Measurements from ENCODE around the gene KCNJ6.
"Not testable (repeated sequence)": the region's sequence is repeated elsewhere in the genome, so short reads cannot be mapped to it uniquely, and the experiment has no call there.

DNA sequence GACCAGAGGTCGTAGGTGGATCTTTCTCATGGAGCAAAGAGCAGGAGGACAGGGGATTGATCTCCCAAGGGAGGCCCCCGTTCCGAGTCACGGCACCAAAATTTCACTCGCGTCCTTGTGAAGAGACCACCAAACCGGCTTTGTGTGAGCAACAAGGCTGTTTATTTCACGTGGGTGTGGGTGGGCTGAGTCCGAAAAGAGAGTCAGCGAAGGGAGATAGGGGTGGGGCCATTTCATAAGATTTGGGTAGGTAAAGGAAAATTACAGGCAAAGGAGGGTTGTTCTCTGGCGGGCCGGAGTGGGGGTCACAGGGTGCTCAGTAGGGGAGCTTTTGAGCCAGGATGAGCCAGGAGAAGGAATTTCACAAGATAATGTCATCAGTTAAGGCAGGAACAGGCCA is 324.3 kb downstream of the KCNJ6 start:
- TF ChIP-seq, protein P1, sequence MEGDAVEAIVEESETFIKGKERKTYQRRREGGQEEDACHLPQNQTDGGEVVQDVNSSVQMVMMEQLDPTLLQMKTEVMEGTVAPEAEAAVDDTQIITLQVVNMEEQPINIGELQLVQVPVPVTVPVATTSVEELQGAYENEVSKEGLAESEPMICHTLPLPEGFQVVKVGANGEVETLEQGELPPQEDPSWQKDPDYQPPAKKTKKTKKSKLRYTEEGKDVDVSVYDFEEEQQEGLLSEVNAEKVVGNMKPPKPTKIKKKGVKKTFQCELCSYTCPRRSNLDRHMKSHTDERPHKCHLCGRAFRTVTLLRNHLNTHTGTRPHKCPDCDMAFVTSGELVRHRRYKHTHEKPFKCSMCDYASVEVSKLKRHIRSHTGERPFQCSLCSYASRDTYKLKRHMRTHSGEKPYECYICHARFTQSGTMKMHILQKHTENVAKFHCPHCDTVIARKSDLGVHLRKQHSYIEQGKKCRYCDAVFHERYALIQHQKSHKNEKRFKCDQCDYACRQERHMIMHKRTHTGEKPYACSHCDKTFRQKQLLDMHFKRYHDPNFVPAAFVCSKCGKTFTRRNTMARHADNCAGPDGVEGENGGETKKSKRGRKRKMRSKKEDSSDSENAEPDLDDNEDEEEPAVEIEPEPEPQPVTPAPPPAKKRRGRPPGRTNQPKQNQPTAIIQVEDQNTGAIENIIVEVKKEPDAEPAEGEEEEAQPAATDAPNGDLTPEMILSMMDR (IDR thresholded peaks at IDR 0.05; ENCODE audit: low read depth, low read length) = not testable (repeated sequence)
- not testable (repeated sequence) for TF ChIP-seq EZH2phosphoT487 (IDR thresholded peaks at IDR 0.05; ENCODE audit: low read depth)
